H9 (cell line): Measurements from ENCODE around the gene DUSP2. TPM values are rescaled to one million over a fixed set of nuclear protein-coding genes. Genes with fewer than 3 reads are reported as not detected.

Experiments used
- DNase-seq: peaks from one replicate; pipeline ENCODE4 v3.0.0-alpha.2; 2017
- H2AFZ ChIP-seq: one replicate; pipeline ENCODE4 v1.6.1; 2013; ENCODE audit warnings: mild to moderate bottlenecking, low read length, control low read depth, moderate library complexity
- H2AK5ac ChIP-seq: 2 replicates; pipeline ENCODE4 v1.6.1; 2013; ENCODE audit warnings: low read length, control low read depth, mixed read lengths; ENCODE audit not compliant: insufficient read length
- H2BK120ac ChIP-seq: one replicate; pipeline ENCODE4 v1.6.1; 2013; ENCODE audit warnings: low read depth, mild to moderate bottlenecking, low read length, control low read depth, inconsistent platforms; ENCODE audit not compliant: poor library complexity, severe bottlenecking
- H2BK12ac ChIP-seq: 2 replicates; pipeline ENCODE4 v1.6.1; 2013; ENCODE audit warnings: low read length, control low read depth, mixed read lengths, low read depth; ENCODE audit not compliant: insufficient read length
- H2BK15ac ChIP-seq: 2 replicates; pipeline ENCODE4 v1.6.1; 2013; ENCODE audit warnings: low read depth, low read length, control low read depth
- H2BK20ac ChIP-seq: one replicate; pipeline ENCODE4 v1.6.1; 2013; ENCODE audit warnings: low read depth, mild to moderate bottlenecking, low read length, control low read depth, inconsistent platforms; ENCODE audit not compliant: poor library complexity, severe bottlenecking
- H2BK5ac ChIP-seq: 2 replicates; pipeline ENCODE4 v1.6.1; 2013; ENCODE audit warnings: low read length, control low read depth, mixed read lengths; ENCODE audit not compliant: insufficient read length
- H3K14ac ChIP-seq: 2 replicates; pipeline ENCODE4 v1.6.1; 2013; ENCODE audit warnings: low read length, control low read depth; ENCODE audit not compliant: insufficient read depth
- H3K18ac ChIP-seq: 2 replicates; pipeline ENCODE4 v1.6.1; 2013; ENCODE audit warnings: low read depth, mild to moderate bottlenecking, mixed read lengths, low read length, control low read depth; ENCODE audit not compliant: insufficient read length
- H3K23ac ChIP-seq: 2 replicates; pipeline ENCODE4 v1.6.1; 2013; ENCODE audit warnings: low read length, control low read depth, mixed read lengths, low read depth; ENCODE audit not compliant: insufficient read length
- H3K23me2 ChIP-seq: 2 replicates; pipeline ENCODE4 v1.6.1; 2013; ENCODE audit warnings: low read depth, mild to moderate bottlenecking, mixed read lengths, low read length, control low read depth; ENCODE audit not compliant: insufficient read length, poor library complexity, severe bottlenecking
- H3K27ac ChIP-seq: 2 replicates; pipeline ENCODE4 v1.5.1; 2013; ENCODE audit warnings: low read length, control low read depth, mixed read lengths, low read depth; ENCODE audit not compliant: insufficient read length
- H3K27me3 ChIP-seq: 2 replicates; pipeline ENCODE4 v1.6.1; 2013; ENCODE audit warnings: low read length, control low read depth, inconsistent platforms; ENCODE audit not compliant: insufficient read depth
- H3K4ac ChIP-seq: 2 replicates; pipeline ENCODE4 v1.6.1; 2013; ENCODE audit warnings: low read depth, mild to moderate bottlenecking, control low read depth, inconsistent platforms, low read length, moderate library complexity
- H3K4me1 ChIP-seq: 2 replicates; pipeline ENCODE4 v1.6.1; 2013; ENCODE audit warnings: low read length, control low read depth, inconsistent platforms; ENCODE audit not compliant: insufficient read depth
- H3K4me2 ChIP-seq: 2 replicates; pipeline ENCODE4 v1.6.1; 2013; ENCODE audit warnings: low read length, control low read depth, mixed read lengths; ENCODE audit not compliant: insufficient read length, insufficient read depth
- H3K56ac ChIP-seq: 2 replicates; pipeline ENCODE4 v1.6.1; 2013; ENCODE audit warnings: low read depth, mild to moderate bottlenecking, mixed read lengths, low read length, control low read depth; ENCODE audit not compliant: insufficient read length
- H3K79me1 ChIP-seq: 2 replicates; pipeline ENCODE4 v1.6.1; 2013; ENCODE audit warnings: low read depth, mild to moderate bottlenecking, moderate library complexity, low read length, control low read depth, inconsistent platforms; ENCODE audit not compliant: insufficient read depth, poor library complexity, severe bottlenecking
- H3K79me2 ChIP-seq: 2 replicates; pipeline ENCODE4 v1.6.1; 2013; ENCODE audit warnings: low read length, control low read depth, inconsistent platforms; ENCODE audit not compliant: insufficient read depth
- H3K9ac ChIP-seq: 2 replicates; pipeline ENCODE4 v1.6.1; 2013; ENCODE audit warnings: low read length, control low read depth, mixed read lengths; ENCODE audit not compliant: insufficient read length; ENCODE audit errors: extremely low read depth
- H3K9me3 ChIP-seq: one replicate; pipeline ENCODE4 v1.6.1; 2013; ENCODE audit warnings: low read depth, low read length, inconsistent platforms; ENCODE audit not compliant: control insufficient read depth
- H3T11ph ChIP-seq: one replicate; pipeline ENCODE4 v1.6.1; 2013; ENCODE audit warnings: mild to moderate bottlenecking, low read length, control low read depth, inconsistent platforms
- H4K20me1 ChIP-seq: one replicate; pipeline ENCODE4 v1.6.1; 2013; ENCODE audit not compliant: control insufficient read depth, insufficient read length, insufficient read depth
- H4K5ac ChIP-seq: 2 replicates; pipeline ENCODE4 v1.6.1; 2013; ENCODE audit warnings: low read depth, mild to moderate bottlenecking, mixed read lengths, low read length, control low read depth; ENCODE audit not compliant: insufficient read length
- H4K8ac ChIP-seq: replicated peaks from 2 replicates; pipeline ENCODE4 v1.6.1; 2013; ENCODE audit warnings: low read length, control low read depth, mixed read lengths, low read depth; ENCODE audit not compliant: insufficient read length
- H4K91ac ChIP-seq: 2 replicates; pipeline ENCODE4 v1.6.1; 2013; ENCODE audit warnings: low read depth, mild to moderate bottlenecking, moderate library complexity, mixed read lengths, low read length, control low read depth; ENCODE audit not compliant: insufficient read length
- H3K27ac Mint-ChIP-seq, 3 experiments: 2 replicates in 2 of 3; 3 replicates in 1 of 3; pipeline ENCODE4 v1.8.0; 2020 to 2021; ENCODE audit warnings: mixed read lengths in 3 of 3, mild to moderate bottlenecking in 1 of 3, moderate library complexity in 1 of 3
- H3K27me3 Mint-ChIP-seq: 2 replicates; pipeline ENCODE4 v1.8.0; 2021; ENCODE audit warnings: low read depth, mild to moderate bottlenecking, moderate library complexity, mixed read lengths
- H3K36me3 Mint-ChIP-seq, 3 experiments: 2 replicates in 2 of 3; 3 replicates in 1 of 3; pipeline ENCODE4 v1.8.0; 2020 to 2021; ENCODE audit warnings: low read depth in 3 of 3, mixed read lengths in 3 of 3; ENCODE audit not compliant: insufficient read depth in 1 of 3
- H3K4me1 Mint-ChIP-seq, 2 experiments: 2 replicates each; pipeline ENCODE4 v1.8.0; 2020; ENCODE audit warnings: mixed read lengths in 2 of 2
- H3K4me3 Mint-ChIP-seq, 2 experiments: 2 replicates in 1 of 2; 3 replicates in 1 of 2; pipeline ENCODE4 v1.8.0; 2020 to 2021; ENCODE audit warnings: mild to moderate bottlenecking in 2 of 2, mixed read lengths in 2 of 2, moderate library complexity in 1 of 2
- H3K9me3 Mint-ChIP-seq, 2 experiments: 2 replicates in 1 of 2; 3 replicates in 1 of 2; pipeline ENCODE4 v1.8.0; 2020; ENCODE audit warnings: mild to moderate bottlenecking in 2 of 2, mixed read lengths in 2 of 2, moderate library complexity in 1 of 2
- WGBS: extraction: QIAGEN DNeasy Blood & Tissue Kit; methylation state at CpG from one replicate; pipeline ENCODE4 v1.1.7; 2013; ENCODE audit warnings: missing lambda C conversion rate, low lambda C conversion rate, mixed read lengths; ENCODE audit not compliant: insufficient read length; ENCODE audit errors: extremely low coverage; 5-methylcytosine and 5-hydroxymethylcytosine counted together
- total RNA-seq: library from RNA; stranded (reverse); gene quantifications from 2 replicates; pipeline ENCODE4 v1.2.1, GENCODE V29; 2021
- TF ChIP-seq, protein P1 (sequence below): fragments of 200-600 bp; sonication (generic); conservative IDR thresholded peaks from 3 replicates; pipeline ENCODE4 v1.8.0; 2021; ENCODE audit warnings: antibody characterized with exemption, mild to moderate bottlenecking

DUSP2 gene
- total RNA-seq, 1 experiment from 2014 or later = 14.9 TPM

DNA sequence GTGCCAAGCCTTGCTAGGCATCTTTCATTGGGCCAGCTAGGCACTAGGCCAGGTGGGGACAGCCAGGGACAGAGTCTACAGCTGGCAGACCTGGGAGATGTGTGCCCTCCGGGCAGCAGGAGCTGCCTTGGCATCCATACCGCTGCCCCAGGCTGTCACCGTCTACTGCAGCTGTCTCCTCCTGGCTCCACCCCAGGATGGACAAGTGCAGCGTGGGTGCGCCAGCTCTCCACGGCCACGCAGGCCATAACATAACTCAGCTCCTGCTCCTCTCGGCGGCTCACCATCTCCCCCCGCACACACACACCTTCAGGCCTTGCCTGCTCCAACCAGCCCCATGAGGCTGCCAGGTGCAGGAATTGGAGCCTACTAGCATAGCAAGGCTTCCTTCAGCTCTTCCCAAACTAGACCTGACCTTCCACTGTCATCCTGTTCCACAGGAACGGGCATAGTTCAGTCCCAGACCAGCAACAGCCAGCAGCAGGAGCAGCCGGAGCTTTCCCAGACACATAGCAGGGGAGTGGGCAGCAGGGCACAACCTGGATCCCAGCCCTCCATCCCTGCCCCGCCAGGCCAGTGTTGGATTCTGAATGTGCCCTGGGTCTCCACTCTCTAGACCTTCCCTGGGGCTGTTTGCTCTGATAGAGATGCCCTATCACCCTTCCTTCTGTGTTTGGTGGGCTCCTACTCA, 26.4 kb downstream of the DUSP2 start:
- Histone ChIP-seq H2BK15ac (no peak overlapping the region), H4K91ac (no peak overlapping the region), H3K9ac (no peak overlapping the region), H2AK5ac (no peak overlapping the region), H3K27me3 (no peaks in the 10 kb centered on the region; the same call in 1 of the 2 replicates), H3K79me2 (no peaks in the 10 kb centered on the region), H2AFZ (no peak overlapping the region), H3K4me1 (no peaks in the 10 kb centered on the region), H3K27ac (no peak overlapping the region), H2BK12ac (no peak overlapping the region), H3T11ph (no peak overlapping the region), H3K23me2 (peaks cover 9% of the 10 kb centered on the region), H4K8ac (no peak overlapping the region), H3K14ac (no peak overlapping the region), H3K4ac (no peak overlapping the region), H3K9me3 (no peaks in the 10 kb centered on the region), H3K79me1 (no peaks in the 10 kb centered on the region), H4K5ac (no peak overlapping the region), H2BK20ac (no peak overlapping the region), H3K23ac (no peak overlapping the region), H3K56ac (no peak overlapping the region), H4K20me1 (no peaks in the 10 kb centered on the region), H3K18ac (no peak overlapping the region), H2BK5ac (no peak overlapping the region), H3K4me2 (no peak overlapping the region), H2BK120ac (no peak overlapping the region)
- no peak for DNase-seq
- no CpG with 5 or more reads among the region's 13 CpGs for WGBS
- Mint-ChIP-seq H3K27me3 (peaks cover 70% of the 10 kb centered on the region), H3K4me3 (no peak overlapping the region), H3K27ac (no peak overlapping the region), H3K4me1 (peaks cover 19 to 30% of the 10 kb centered on the region in 2 experiments), H3K9me3 (peaks cover 2 to 4% of the 10 kb centered on the region in 2 experiments; a peak in 2 of 5 replicates), H3K36me3 (peaks cover 0 to 8% (median 8%) of the 10 kb centered on the region in 3 experiments; a peak in 3 of 7 replicates)
- TF ChIP-seq, protein P1, sequence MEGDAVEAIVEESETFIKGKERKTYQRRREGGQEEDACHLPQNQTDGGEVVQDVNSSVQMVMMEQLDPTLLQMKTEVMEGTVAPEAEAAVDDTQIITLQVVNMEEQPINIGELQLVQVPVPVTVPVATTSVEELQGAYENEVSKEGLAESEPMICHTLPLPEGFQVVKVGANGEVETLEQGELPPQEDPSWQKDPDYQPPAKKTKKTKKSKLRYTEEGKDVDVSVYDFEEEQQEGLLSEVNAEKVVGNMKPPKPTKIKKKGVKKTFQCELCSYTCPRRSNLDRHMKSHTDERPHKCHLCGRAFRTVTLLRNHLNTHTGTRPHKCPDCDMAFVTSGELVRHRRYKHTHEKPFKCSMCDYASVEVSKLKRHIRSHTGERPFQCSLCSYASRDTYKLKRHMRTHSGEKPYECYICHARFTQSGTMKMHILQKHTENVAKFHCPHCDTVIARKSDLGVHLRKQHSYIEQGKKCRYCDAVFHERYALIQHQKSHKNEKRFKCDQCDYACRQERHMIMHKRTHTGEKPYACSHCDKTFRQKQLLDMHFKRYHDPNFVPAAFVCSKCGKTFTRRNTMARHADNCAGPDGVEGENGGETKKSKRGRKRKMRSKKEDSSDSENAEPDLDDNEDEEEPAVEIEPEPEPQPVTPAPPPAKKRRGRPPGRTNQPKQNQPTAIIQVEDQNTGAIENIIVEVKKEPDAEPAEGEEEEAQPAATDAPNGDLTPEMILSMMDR = no peak
